K562 (cell line): ENCODE data around the gene CDC14A. TPM values are rescaled to one million over a fixed set of nuclear protein-coding genes. Genes with fewer than 3 reads are reported as not detected.
A peak's percentile ranks its signal among the peaks of the same experiment; 100 is the strongest.

Experiments used
- CEBPB ChIP-seq: fragments of 450-650 bp; IDR thresholded peaks from 2 replicates; pipeline ENCODE4 v1.6.1; 2016; ENCODE audit warnings: missing genetic modification characterization, missing compliant biosample characterization
- CREB1 ChIP-seq, 2 experiments: sonication (generic) in 1 of 2; formaldehyde crosslinking in 1 of 2; IDR thresholded peaks; 2 replicates each; pipeline versions ENCODE4 v1.6.1 to v1.8.0; 2012 to 2022; ENCODE audit warnings: inconsistent platforms in 1 of 2, mild to moderate bottlenecking in 1 of 2, missing genetic modification reagents in 1 of 2, moderate library complexity in 1 of 2
- HDAC6 ChIP-seq: IDR thresholded peaks from 2 replicates; pipeline ENCODE4 v1.6.1; 2012; ENCODE audit warnings: low read depth, mild to moderate bottlenecking, control low read depth, inconsistent platforms, low read length, moderate library complexity
- KDM5B ChIP-seq: fragments of 200-600 bp; sonication (generic); IDR thresholded peaks from 2 replicates; pipeline ENCODE4 v1.6.1; 2012; ENCODE audit warnings: low read depth, mild to moderate bottlenecking, moderate library complexity, low read length, control low read depth, inconsistent platforms; ENCODE audit not compliant: insufficient replicate concordance
- MAFG ChIP-seq: fragments of 450-650 bp; conservative IDR thresholded peaks from 2 replicates; pipeline ENCODE4 v1.6.1; 2016; ENCODE audit warnings: missing genetic modification characterization, missing compliant biosample characterization
- MBD1 ChIP-seq: fragments of 250-450 bp; sonication (Bioruptor Pico); IDR thresholded peaks from 2 replicates; pipeline ENCODE4 v1.8.0; 2022; ENCODE audit warnings: inconsistent platforms
- MBD2 ChIP-seq: sonication (generic); IDR thresholded peaks from 2 replicates; pipeline ENCODE4 v1.6.1; 2016; ENCODE audit warnings: low read depth, borderline replicate concordance
- MCM3 ChIP-seq: fragments of 450-650 bp; IDR thresholded peaks from 2 replicates; pipeline ENCODE4 v1.6.1; 2016
- MECOM ChIP-seq: fragments of 250-450 bp; sonication (Bioruptor Pico); IDR thresholded peaks from 2 replicates; pipeline ENCODE4 v1.8.0; 2022; ENCODE audit warnings: inconsistent platforms
- NONO ChIP-seq, 2 experiments: fragments of 200-400 bp in 1 of 2; fragments of 450-650 bp in 1 of 2; formaldehyde crosslinking in 1 of 2; IDR thresholded peaks; 2 replicates each; pipeline ENCODE4 v1.6.1; 2017; ENCODE audit warnings: low read depth in 2 of 2, mild to moderate bottlenecking in 2 of 2, moderate library complexity in 2 of 2, low read length in 1 of 2
- PHF20 ChIP-seq: fragments of 450-650 bp; IDR thresholded peaks from 2 replicates; pipeline ENCODE4 v1.6.1; 2018; ENCODE audit not compliant: partially characterized antibody
- PYGO2 ChIP-seq: fragments of 450-650 bp; IDR thresholded peaks from 2 replicates; pipeline ENCODE4 v1.6.1; 2016; ENCODE audit warnings: mild to moderate bottlenecking, missing genetic modification characterization, moderate library complexity, missing compliant biosample characterization
- RFX1 ChIP-seq: fragments of 450-650 bp; IDR thresholded peaks from 2 replicates; pipeline ENCODE4 v1.6.1; 2016; ENCODE audit warnings: mild to moderate bottlenecking, moderate library complexity
- SIX5 ChIP-seq, 2 experiments: IDR thresholded peaks; 2 replicates each; pipeline ENCODE4 v1.6.1; 2011; ENCODE audit warnings: low read length in 2 of 2, borderline replicate concordance in 1 of 2, low read depth in 1 of 2, mild to moderate bottlenecking in 1 of 2, moderate library complexity in 1 of 2; ENCODE audit not compliant: insufficient read depth in 1 of 2
- SMARCC2 ChIP-seq: fragments of 450-650 bp; IDR thresholded peaks from 2 replicates; pipeline ENCODE4 v1.6.1; 2017; ENCODE audit warnings: antibody characterized with exemption, moderate library complexity, mild to moderate bottlenecking, low read depth
- TEAD2 ChIP-seq: fragments of 450-650 bp; IDR thresholded peaks from 2 replicates; pipeline ENCODE4 v1.6.1; 2016; ENCODE audit warnings: missing genetic modification characterization, control low read depth, missing compliant biosample characterization
- TRIM24 ChIP-seq, 2 experiments: fragments of 450-650 bp; IDR thresholded peaks; 2 replicates each; pipeline ENCODE4 v1.6.1; 2016
- ZNF316 ChIP-seq: fragments of 450-650 bp; IDR thresholded peaks from 2 replicates; pipeline ENCODE4 v1.6.1; 2016
- polyA plus RNA-seq, 8 experiments: library from polyadenylated mRNA; depleted of rRNA in 4 of 8; stranded (reverse) in 5 of 8; unstranded in 3 of 8; fragments of >200 nt; fragmentation: Nextera tagmentation in 2 of 8; fragmentation: Illumina TruSeq in 1 of 8; extraction: Ambion mirVana in 2 of 8; extraction: Trizol in 1 of 8; gene quantifications; 2 replicates each; pipeline versions ENCODE4 v1.2.1 to v1.2.3, GENCODE V29; 2011 to 2014; ENCODE audit warnings: inconsistent platforms in 1 of 8, missing spikeins in 1 of 8
- total RNA-seq, 7 experiments: library from RNA; depleted of rRNA in 6 of 7; stranded (reverse); fragments of >200 nt in 6 of 7; fragmentation: Illumina TruSeq in 2 of 7; extraction: Trizol in 2 of 7; gene quantifications; 2 replicates each; pipeline versions ENCODE4 v1.2.1 to v1.2.3, GENCODE V29; 2011 to 2021; ENCODE audit warnings: low replicate concordance in 1 of 7
- TF ChIP-seq, protein P1 (sequence below): sonication (generic); formaldehyde crosslinking; IDR thresholded peaks from 2 replicates; pipeline ENCODE4 v1.8.1; 2022; ENCODE audit warnings: missing genetic modification reagents
- TF ChIP-seq, protein P2 (sequence below): fragments of 200-800 bp; sonication (Bioruptor generic); IDR thresholded peaks from 2 replicates; pipeline ENCODE4 v1.6.1; 2017; ENCODE audit warnings: missing genetic modification characterization, missing compliant biosample characterization
- TF ChIP-seq, protein P3 (sequence below): fragments of 250-450 bp; sonication (Bioruptor Pico); IDR thresholded peaks from 2 replicates; pipeline ENCODE4 v1.4.0; 2020; ENCODE audit warnings: mild to moderate bottlenecking, moderate library complexity

CDC14A gene
- total and polyA plus RNA-seq, 9 of the 15 experiments (the other 6 are each of a cell fraction or from before 2014, with no cell fraction given): 17.0 to 74.3 (median 33.4) TPM

DNA sequence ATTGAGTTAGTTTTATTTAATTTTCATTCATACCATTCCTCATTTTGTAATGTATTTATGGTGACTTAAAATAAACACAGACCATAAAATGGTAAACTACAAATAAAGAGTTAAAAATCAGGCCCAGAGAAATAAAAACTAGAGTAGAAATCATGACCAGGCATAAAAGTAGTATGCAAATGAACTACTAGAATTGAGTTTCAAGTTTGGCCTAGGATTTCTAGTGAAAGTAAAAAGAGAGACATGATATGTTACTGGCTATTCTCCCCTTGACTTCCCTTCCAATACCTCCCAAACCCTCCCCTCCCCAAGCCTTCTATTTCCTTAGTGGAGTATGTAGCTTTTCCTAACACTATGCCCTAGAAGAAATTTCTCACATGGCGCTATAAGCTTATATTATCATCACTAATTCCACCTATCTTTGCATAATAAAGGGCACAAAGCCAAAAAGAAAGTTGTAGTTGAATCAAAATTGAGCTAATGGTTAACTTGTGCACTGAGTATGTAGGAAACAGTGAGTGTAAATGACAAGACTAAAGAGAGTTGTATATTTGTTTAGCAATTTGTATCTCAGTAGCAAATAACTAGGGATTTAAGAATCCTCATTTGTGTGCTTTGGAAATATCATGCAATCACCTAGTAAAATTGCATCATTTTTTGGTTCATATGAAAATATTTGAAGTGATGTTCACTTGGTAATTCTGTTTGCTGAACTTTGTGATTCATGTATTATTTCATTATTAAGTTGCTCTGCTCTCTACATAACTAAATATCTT, 29.7 kb upstream of the CDC14A start (continued):
- TF ChIP-seq TRIM24 (IDR thresholded peaks at IDR 0.05): peak; percentile 64 to 75; a peak in 3 of 4 replicates
- no peak for TF ChIP-seq SIX5 (IDR thresholded peaks at IDR 0.05; ENCODE audit: borderline replicate concordance in 1 of 2, insufficient read depth in 1 of 2, low read depth in 1 of 2, low read length in 2 of 2)
- no peak for TF ChIP-seq PYGO2
- TF ChIP-seq, protein P1, sequence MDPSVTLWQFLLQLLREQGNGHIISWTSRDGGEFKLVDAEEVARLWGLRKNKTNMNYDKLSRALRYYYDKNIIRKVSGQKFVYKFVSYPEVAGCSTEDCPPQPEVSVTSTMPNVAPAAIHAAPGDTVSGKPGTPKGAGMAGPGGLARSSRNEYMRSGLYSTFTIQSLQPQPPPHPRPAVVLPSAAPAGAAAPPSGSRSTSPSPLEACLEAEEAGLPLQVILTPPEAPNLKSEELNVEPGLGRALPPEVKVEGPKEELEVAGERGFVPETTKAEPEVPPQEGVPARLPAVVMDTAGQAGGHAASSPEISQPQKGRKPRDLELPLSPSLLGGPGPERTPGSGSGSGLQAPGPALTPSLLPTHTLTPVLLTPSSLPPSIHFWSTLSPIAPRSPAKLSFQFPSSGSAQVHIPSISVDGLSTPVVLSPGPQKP (CRISPR knock-in tag): no peak
- no peak for TF ChIP-seq MAFG (tag)
- peak; percentile 80 for TF ChIP-seq CEBPB
- peak; percentile 64 for TF ChIP-seq ZNF316
- no peak for TF ChIP-seq SMARCC2
- TF ChIP-seq, protein P2, sequence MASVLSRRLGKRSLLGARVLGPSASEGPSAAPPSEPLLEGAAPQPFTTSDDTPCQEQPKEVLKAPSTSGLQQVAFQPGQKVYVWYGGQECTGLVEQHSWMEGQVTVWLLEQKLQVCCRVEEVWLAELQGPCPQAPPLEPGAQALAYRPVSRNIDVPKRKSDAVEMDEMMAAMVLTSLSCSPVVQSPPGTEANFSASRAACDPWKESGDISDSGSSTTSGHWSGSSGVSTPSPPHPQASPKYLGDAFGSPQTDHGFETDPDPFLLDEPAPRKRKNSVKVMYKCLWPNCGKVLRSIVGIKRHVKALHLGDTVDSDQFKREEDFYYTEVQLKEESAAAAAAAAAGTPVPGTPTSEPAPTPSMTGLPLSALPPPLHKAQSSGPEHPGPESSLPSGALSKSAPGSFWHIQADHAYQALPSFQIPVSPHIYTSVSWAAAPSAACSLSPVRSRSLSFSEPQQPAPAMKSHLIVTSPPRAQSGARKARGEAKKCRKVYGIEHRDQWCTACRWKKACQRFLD: no peak
- peak; percentile 34; the same call in 1 of the 2 replicates for TF ChIP-seq MECOM
- TF ChIP-seq RFX1: no peak
- TF ChIP-seq HDAC6: no peak
- TF ChIP-seq PHF20: no peak
- TF ChIP-seq TEAD2 (tag): no peak
- no peak for TF ChIP-seq CREB1 (IDR thresholded peaks at IDR 0.05)
- no peak for TF ChIP-seq CREB1 (CRISPR knock-in tag; IDR thresholded peaks at IDR 0.05)
- TF ChIP-seq NONO (IDR thresholded peaks at IDR 0.05; ENCODE audit: low read depth in 2 of 2, low read length in 1 of 2): no peak
- TF ChIP-seq KDM5B: no peak
- no peak for TF ChIP-seq MBD2
- no peak for TF ChIP-seq MCM3
- no peak for TF ChIP-seq MBD1
- TF ChIP-seq, protein P3, sequence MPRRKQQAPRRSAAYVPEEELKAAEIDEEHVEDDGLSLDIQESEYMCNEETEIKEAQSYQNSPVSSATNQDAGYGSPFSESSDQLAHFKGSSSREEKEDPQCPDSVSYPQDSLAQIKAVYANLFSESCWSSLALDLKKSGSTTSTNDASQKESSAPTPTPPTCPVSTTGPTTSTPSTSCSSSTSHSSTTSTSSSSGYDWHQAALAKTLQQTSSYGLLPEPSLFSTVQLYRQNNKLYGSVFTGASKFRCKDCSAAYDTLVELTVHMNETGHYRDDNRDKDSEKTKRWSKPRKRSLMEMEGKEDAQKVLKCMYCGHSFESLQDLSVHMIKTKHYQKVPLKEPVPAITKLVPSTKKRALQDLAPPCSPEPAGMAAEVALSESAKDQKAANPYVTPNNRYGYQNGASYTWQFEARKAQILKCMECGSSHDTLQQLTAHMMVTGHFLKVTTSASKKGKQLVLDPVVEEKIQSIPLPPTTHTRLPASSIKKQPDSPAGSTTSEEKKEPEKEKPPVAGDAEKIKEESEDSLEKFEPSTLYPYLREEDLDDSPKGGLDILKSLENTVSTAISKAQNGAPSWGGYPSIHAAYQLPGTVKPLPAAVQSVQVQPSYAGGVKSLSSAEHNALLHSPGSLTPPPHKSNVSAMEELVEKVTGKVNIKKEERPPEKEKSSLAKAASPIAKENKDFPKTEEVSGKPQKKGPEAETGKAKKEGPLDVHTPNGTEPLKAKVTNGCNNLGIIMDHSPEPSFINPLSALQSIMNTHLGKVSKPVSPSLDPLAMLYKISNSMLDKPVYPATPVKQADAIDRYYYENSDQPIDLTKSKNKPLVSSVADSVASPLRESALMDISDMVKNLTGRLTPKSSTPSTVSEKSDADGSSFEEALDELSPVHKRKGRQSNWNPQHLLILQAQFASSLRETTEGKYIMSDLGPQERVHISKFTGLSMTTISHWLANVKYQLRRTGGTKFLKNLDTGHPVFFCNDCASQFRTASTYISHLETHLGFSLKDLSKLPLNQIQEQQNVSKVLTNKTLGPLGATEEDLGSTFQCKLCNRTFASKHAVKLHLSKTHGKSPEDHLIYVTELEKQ: no peak
